HFFc6 (cell line): ENCODE results near the gene ADCY9. TPM values are rescaled to one million over a fixed set of nuclear protein-coding genes. Genes with fewer than 3 reads are reported as not detected.

Experiments
- DNase-seq: peaks from one replicate; pipeline ENCODE4 v3.0.0-alpha.2; 2018
- H3K27ac Mint-ChIP-seq: 2 replicates; pipeline ENCODE4 v1.8.0; 2020; ENCODE audit warnings: mild to moderate bottlenecking, mixed read lengths
- H3K27me3 Mint-ChIP-seq: 2 replicates; pipeline ENCODE4 v1.8.0; 2021; ENCODE audit warnings: mild to moderate bottlenecking, moderate library complexity, mixed read lengths; ENCODE audit not compliant: insufficient read depth
- H3K36me3 Mint-ChIP-seq: 2 replicates; pipeline ENCODE4 v1.8.0; 2021; ENCODE audit warnings: low read depth, mixed read lengths
- H3K4me1 Mint-ChIP-seq: 2 replicates; pipeline ENCODE4 v1.8.0; 2020; ENCODE audit warnings: low read depth, mixed read lengths
- H3K4me3 Mint-ChIP-seq: 2 replicates; pipeline ENCODE4 v1.8.0; 2020; ENCODE audit warnings: mild to moderate bottlenecking, moderate library complexity, mixed read lengths
- H3K9me3 Mint-ChIP-seq: 2 replicates; pipeline ENCODE4 v1.8.0; 2020; ENCODE audit warnings: mild to moderate bottlenecking, mixed read lengths
- CTCF ChIP-seq: fragments of 200-600 bp; sonication (generic); IDR thresholded peaks from 2 replicates; pipeline ENCODE4 v1.5.0; 2021; ENCODE audit warnings: antibody characterized with exemption, mild to moderate bottlenecking
- total RNA-seq, 6 experiments: library from RNA; stranded (reverse); fragmentation: NEBNext Ultra II Directional; extraction: Animal tissue kit (Norgen Biotek cat#: 25700); gene quantifications; 2 replicates in 1 of 6; 3 replicates in 5 of 6; pipeline ENCODE4 v1.2.3, GENCODE V29; 2021

Gene ADCY9
- total RNA-seq, 6 experiments from 2014 or later, result 20.8 to 24.8 (median 22.6) TPM

DNA sequence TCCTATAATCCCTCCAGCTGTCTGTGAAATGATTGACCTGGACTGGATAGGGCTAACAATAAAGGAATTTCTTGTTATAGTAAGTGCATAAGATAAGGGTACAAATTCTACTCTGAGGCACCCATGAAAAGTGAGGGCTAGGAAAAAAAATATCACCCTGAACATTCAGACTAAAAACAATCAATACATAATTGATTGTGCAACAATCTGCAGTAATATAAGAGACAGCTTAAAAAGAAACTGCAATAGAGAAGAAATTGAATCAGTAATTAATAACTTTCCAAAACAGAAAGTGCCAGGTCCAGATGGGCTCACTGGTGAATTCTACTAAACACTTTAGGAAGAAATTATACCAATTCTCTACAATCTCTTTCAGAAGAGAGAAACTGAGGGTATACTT, 191.5 kb downstream of the ADCY9 start:
- Mint-ChIP-seq H3K27ac (no peak overlapping the region), H3K4me3 (no peak overlapping the region), H3K36me3 (peaks cover 2% of the 10 kb centered on the region; the same call in 1 of the 2 replicates), H3K27me3 (peaks cover 8% of the 10 kb centered on the region), H3K4me1 (no peaks in the 10 kb centered on the region), H3K9me3 (peaks cover 8% of the 10 kb centered on the region)
- DNase-seq, result no peak
- TF ChIP-seq CTCF, result no peak

GRCh38 chr16:3922241-3922640, 194.0 kb downstream of the ADCY9 start:
- Mint-ChIP-seq H3K27me3 (peaks cover 8% of the 10 kb centered on the region), H3K36me3 (peaks cover 14% of the 10 kb centered on the region), H3K4me1 (no peaks in the 10 kb centered on the region), H3K27ac (no peak overlapping the region), H3K9me3 (peaks cover 25% of the 10 kb centered on the region), H3K4me3 (no peak overlapping the region)
- TF ChIP-seq CTCF, result no peak
- no peak for DNase-seq

DNA sequence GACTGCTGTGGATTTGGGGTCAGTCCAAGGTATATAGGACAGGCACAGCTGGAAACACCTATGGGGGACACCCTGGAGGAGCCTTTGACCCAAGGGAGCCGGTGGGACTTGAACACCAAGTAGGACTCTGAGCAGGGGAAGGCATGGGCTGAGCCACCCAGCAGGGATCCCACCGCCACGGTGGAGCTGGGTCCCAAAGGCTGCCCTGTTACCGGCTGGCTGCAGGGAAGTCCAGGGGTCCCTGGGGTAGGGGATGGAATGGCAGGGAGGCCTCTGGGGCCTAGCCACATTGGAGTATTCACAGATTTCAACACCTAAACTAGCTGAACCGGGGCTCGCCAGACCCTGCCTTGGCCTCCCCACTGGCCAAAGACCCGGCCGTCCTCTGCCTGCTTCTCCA, 196.0 kb downstream of the ADCY9 start:
- no peak for DNase-seq
- H3K27me3 Mint-ChIP-seq, result peaks cover 10% of the 10 kb centered on the region
- H3K36me3 Mint-ChIP-seq, result peaks cover 14% of the 10 kb centered on the region
- no peaks in the 10 kb centered on the region for H3K4me1 Mint-ChIP-seq
- H3K27ac Mint-ChIP-seq, result no peak overlapping the region
- TF ChIP-seq CTCF, result no peak
- H3K9me3 Mint-ChIP-seq, result peaks cover 25% of the 10 kb centered on the region
- H3K4me3 Mint-ChIP-seq, result no peak overlapping the region

- Mint-ChIP-seq H3K27ac (no peak overlapping the region), H3K36me3 (peaks cover 14% of the 10 kb centered on the region), H3K27me3 (peaks cover 11% of the 10 kb centered on the region), H3K4me1 (no peaks in the 10 kb centered on the region), H3K4me3 (no peak overlapping the region), H3K9me3 (peaks cover 25% of the 10 kb centered on the region)
- TF ChIP-seq CTCF, result no peak
- no peak for DNase-seq
Measured at GRCh38 chr16:3919413-3919812, 196.8 kb downstream of the ADCY9 start.

DNA sequence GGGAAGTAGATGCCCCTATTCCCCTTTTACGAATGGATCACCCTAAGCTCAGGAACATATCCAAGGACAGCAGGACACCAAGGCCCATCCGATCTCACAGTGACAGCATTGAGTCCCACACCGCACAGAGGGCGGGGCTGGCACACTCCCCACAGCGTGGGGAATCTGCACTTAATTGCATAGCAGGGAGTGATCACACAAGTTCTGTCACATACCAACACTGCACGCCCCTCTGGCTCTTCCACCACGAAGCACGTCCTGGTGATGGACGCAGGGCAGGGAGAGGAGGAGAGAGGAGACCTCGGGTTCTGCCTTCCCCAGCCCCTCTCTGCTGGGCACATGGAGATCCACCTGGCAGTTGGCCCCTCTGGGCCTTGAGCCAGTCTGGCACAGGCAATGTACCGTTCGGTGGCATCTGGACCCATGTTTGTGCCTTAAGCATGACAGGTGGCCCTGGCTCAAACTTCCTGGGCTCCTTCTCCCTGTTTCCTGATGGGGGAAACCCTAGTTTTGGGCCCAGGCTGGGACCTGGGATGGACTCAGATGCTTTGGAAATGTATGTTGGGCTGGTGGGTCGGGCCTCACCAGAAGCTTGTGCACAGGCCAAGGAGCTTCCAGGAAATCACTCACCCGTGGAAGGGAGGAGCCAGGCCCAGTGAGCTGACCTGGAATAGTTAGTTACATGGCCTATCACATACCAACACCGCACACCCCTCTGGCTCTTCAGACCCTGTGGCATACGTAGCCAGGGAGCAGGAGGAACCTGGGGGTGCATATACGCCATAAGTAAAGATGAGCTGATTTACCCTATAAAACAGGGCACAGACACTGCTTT, 200.6 kb downstream of the ADCY9 start:
- Mint-ChIP-seq H3K27ac (no peak overlapping the region), H3K4me3 (no peak overlapping the region), H3K36me3 (peaks cover 14% of the 10 kb centered on the region), H3K4me1 (no peaks in the 10 kb centered on the region), H3K27me3 (peaks cover 15% of the 10 kb centered on the region), H3K9me3 (peaks cover 20% of the 10 kb centered on the region)
- DNase-seq, result no peak
- no peak for TF ChIP-seq CTCF
